ENCODE results near the gene GLS.

Gene GLS

GRCh38 chr2:191006297-191006696, 125.7 kb downstream of the GLS start:
- TF ChIP-seq CTCF (IDR thresholded peaks at IDR 0.05; ENCODE audit: insufficient read depth, missing control alignments), result no peak
- DNase-seq (ENCODE audit: insufficient read length, low spot score) (no peak), FAIRE-seq (no peak)

GRCh38 chr2:191006997-191007783, 126.6 kb downstream of the GLS start:
- no peak for DNase-seq (ENCODE audit: insufficient read length, low spot score)
- FAIRE-seq, result no peak
- TF ChIP-seq CTCF (IDR thresholded peaks at IDR 0.05; ENCODE audit: insufficient read depth, missing control alignments), result no peak

GRCh38 chr2:191008286-191008685, 127.7 kb downstream of the GLS start:
- FAIRE-seq (no peak), DNase-seq (ENCODE audit: insufficient read length, low spot score) (no peak)
- no peak for TF ChIP-seq CTCF (IDR thresholded peaks at IDR 0.05; ENCODE audit: insufficient read depth, missing control alignments)

GRCh38 chr2:191009541-191010374, 129.1 kb downstream of the GLS start:
- no peak for DNase-seq (ENCODE audit: insufficient read length, low spot score)
- TF ChIP-seq CTCF (IDR thresholded peaks at IDR 0.05; ENCODE audit: insufficient read depth, missing control alignments), result no peak
- no peak for FAIRE-seq

GRCh38 chr2:191010887-191011885, 130.6 kb downstream of the GLS start:
- FAIRE-seq (no peak), DNase-seq (ENCODE audit: insufficient read length, low spot score) (no peak)
- TF ChIP-seq CTCF (IDR thresholded peaks at IDR 0.05; ENCODE audit: insufficient read depth, missing control alignments), result no peak

GRCh38 chr2:191012346-191012745, 131.7 kb downstream of the GLS start:
- DNase-seq (ENCODE audit: insufficient read length, low spot score), result no peak
- no peak for TF ChIP-seq CTCF (IDR thresholded peaks at IDR 0.05; ENCODE audit: insufficient read depth, missing control alignments)
- FAIRE-seq, result no peak
